Cardiac fibroblast (primary cell): ENCODE results near the gene PLCB4.

Experiments
- DNase-seq, 2 donors: peaks; one replicate each; pipeline versions ENCODE4 v3.0.0 to v3.0.0-alpha.2; 2010; ENCODE audit warnings: low read depth in 2 of 2
- H3K4me3 ChIP-seq, 2 donors: replicated peaks in 1 of 2; 1 replicate in 1 of 2; 2 replicates in 1 of 2; pipeline ENCODE4 v1.5.1; 2011; ENCODE audit warnings: low read depth in 2 of 2, low read length in 2 of 2, mild to moderate bottlenecking in 2 of 2, moderate library complexity in 1 of 2
- TF ChIP-seq, protein P1 (sequence below): IDR thresholded peaks from one replicate; pipeline ENCODE4 v1.5.1; 2011; ENCODE audit warnings: low read depth, mild to moderate bottlenecking, low read length, inconsistent platforms

Gene PLCB4

DNA sequence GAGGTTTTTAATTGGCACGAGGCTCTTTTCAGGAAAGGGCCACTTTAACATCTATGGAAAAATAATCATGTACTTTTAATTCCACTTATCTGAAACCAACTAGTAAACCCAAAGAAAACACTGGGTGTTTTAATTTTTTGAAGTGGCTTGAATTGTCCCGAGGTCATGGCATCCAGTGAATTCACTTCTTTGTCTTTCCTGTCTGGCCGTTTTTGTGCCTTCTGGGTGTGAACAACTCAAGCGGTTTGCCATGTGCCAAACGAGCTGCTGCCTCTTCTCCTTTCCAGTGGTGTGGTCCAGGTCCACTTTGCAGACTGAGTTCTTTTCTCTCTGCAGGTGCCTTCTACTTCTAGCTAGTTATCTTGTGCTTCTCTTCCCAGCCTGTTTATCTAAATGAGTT is 117.5 kb downstream of the PLCB4 start:
- TF ChIP-seq, protein P1, sequence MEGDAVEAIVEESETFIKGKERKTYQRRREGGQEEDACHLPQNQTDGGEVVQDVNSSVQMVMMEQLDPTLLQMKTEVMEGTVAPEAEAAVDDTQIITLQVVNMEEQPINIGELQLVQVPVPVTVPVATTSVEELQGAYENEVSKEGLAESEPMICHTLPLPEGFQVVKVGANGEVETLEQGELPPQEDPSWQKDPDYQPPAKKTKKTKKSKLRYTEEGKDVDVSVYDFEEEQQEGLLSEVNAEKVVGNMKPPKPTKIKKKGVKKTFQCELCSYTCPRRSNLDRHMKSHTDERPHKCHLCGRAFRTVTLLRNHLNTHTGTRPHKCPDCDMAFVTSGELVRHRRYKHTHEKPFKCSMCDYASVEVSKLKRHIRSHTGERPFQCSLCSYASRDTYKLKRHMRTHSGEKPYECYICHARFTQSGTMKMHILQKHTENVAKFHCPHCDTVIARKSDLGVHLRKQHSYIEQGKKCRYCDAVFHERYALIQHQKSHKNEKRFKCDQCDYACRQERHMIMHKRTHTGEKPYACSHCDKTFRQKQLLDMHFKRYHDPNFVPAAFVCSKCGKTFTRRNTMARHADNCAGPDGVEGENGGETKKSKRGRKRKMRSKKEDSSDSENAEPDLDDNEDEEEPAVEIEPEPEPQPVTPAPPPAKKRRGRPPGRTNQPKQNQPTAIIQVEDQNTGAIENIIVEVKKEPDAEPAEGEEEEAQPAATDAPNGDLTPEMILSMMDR, result no peak
- DNase-seq, result no peak

DNA sequence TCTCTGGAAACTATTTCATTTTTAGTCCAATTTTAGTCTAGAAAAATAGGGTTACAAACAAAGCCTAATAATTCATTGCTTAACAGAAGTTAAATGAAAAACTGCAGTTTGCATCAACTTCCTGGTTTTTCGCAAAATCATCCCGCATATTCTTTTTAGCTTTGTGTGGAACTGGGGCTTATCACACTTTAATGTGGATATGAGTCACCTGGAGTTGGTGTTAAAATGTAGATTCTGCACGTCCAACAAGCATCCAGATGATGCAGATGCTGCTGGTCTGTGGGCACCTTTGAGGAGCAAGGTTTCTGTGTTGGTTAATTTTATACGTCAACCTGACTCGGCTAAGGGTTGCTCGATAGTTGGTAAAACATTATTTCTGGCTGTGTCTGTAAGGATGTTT is 126.1 kb downstream of the PLCB4 start:
- no peak overlapping the region for H3K4me3 ChIP-seq
- TF ChIP-seq, protein P1, result no peak
- DNase-seq, result no peak

More for the DNA sequence above, 117.5 kb downstream of the PLCB4 start:
- no peak overlapping the region for H3K4me3 ChIP-seq

DNA sequence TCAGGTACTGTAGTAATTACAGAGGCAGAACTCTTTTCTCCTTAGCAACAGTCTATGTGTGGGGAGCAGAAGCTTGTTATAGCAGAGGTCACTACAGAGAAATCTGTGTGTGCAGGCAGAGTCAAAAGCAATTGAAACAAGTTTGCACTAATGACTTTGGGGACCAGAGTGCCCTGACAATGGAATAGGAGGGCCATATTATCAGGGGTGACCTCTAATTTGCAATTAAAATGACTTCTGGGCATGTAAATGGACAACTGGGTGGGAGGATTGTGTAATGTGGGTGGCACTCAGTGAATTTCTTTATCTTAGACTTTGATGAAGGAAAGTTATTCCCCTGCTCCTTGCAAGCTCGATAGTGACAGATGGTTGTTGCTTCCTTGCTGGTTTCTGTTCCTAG is 127.2 kb downstream of the PLCB4 start:
- no peak overlapping the region for H3K4me3 ChIP-seq
- TF ChIP-seq, protein P1, result no peak
- no peak for DNase-seq

DNA sequence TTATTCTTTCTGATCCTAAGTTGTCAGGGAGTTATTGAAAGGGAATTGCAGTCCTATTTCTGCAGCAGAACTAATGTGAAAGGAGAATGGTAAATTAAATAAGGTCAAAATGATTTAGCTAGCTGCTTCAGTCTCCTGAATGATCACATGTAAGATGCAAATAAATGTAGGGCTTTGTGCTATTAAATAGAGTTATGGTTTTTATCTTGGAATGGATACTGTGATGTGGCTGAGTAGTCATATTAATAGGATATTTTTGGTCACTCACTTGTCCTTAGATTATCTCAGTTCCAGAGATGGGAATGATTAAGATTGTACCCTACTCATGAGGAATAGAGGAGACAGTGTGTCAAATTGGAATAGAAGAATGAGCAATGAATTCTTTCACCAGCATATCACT is 129.6 kb downstream of the PLCB4 start:
- H3K4me3 ChIP-seq, result no peak overlapping the region
- TF ChIP-seq, protein P1, result no peak
- DNase-seq, result no peak

DNA sequence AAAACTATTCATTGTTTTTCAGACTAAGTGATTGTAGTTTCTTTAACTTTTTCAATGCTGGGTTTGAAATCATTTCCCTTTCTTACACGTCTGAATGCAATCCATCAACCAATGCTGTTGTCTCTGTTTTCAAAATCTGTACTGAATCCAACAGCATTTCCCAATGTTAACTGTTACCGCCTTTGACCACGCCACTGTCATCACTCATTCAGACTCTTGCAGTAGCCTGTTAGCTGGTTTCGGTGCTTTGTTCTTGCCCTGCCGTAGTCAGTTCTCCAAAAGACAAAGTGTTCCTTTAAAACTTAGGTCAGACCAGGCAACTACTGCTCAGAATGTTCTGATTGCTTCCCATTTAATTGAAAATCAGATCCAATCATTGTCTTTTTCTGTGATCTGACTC is 131.3 kb downstream of the PLCB4 start:
- TF ChIP-seq, protein P1, result no peak
- H3K4me3 ChIP-seq, result no peak overlapping the region
- DNase-seq, result peak; percentile 24 to 49

DNA sequence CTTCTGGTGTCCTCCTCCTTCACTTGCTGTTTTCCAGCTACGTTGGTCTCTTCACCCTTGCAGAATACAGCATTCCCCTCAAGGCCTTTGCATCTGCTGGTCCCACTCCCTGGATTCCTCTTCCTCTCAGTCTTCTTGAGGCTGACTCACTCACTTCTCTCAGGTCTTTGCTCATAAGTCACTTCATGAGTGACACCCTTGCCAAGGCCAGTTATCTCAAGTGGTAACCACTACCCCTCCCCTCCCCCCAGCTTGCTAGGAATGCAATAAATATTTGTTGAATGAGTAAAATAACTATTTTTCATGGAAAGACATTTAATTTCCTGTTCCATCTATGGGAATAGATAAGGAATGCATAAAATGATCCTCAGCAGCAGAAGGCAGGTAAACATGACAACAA is 131.7 kb downstream of the PLCB4 start:
- H3K4me3 ChIP-seq, result no peak overlapping the region
- peak; percentile 43 to 66 for DNase-seq
- TF ChIP-seq, protein P1, result no peak

DNA sequence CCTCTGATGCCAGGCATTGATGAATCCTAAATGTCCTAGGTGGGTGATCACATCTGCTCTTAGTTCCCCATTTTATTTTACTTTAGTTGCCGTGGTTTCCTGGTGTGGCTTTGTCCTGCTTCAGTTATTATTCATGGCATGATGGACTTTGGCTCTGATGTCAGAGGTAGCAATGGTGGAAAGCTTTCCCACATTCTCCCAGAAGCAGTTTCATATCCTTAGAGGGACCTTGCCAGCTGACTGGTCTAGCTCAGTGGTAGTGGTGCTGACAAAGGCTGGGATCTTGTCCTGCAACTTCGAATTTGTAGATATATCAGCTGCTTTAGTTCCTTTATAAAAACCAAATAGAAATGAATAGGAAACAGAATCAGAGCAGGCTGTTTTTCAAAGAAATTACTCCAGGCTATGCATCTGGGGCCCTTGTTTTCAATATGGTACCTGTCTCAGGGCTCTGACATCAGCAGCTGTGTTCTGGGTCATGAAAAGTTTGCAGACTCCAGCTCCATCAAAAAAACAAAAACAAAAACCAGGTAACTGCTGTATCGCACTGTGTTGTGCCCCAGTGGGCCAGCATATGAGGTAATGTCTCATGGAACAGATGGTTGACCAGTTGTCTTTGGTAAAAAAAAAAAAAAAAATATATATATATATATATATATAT is 133.7 kb downstream of the PLCB4 start:
- no peak for DNase-seq
- TF ChIP-seq, protein P1, result no peak
- no peak overlapping the region for H3K4me3 ChIP-seq
